Suppressor macrophage treated with lipopolysaccharide for 1 hour (primary cell): ENCODE results near the gene NR6A1.

Experiments used
- DNase-seq, 3 donors: peaks; one replicate each; pipeline ENCODE4 v3.0.0-alpha.2; 2020 to 2022

Gene NR6A1

DNA sequence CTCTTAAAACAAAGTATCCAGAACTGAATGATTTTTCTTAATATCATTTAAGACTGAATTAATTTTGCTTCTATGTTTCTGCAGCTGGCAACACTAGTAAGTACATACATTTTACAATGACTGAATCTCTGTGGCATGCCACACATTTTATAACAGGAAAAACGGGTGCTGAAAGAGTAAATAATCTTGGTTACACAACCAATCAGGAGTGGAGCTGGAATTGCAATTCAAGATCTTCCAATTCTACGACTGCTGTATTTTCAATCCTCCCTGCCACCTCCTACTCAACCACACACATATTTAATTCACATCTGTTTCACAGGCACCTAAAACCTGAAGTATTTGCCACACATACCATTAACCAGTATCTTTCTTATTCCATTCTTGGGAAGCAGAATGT is 211.2 kb downstream of the NR6A1 start:
- no peak for DNase-seq

DNA sequence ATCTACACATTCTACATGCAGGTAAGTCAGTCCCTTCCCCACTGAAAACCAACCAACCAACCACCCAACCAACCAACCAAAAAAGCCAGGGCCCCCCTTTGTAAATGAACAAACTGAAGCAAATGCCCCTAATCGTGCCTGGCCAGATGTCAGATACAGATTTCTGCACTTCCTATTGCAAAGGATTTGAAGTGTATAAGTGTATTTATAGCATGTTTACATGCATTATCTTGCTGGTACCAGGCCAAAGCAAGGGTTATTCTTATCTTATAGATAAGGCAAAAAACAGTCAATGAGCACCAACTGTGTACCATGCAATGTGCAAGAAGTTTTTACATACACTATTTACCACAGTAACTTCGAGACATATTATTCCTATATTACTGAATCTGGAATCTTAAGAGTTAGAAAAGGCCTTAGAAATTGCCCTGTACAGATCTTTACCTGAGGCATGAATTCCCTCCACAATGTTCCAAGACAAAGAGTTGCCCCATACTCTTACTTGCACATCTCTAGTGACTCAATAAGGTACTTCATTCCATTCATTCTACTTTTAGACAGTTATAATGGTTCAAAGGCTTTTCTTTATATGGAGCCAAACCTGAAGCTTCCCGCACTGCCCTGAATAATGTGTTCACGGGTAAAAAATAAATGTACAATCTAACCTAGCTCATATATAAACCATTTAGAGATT is 212.2 kb downstream of the NR6A1 start:
- no peak for DNase-seq

DNA sequence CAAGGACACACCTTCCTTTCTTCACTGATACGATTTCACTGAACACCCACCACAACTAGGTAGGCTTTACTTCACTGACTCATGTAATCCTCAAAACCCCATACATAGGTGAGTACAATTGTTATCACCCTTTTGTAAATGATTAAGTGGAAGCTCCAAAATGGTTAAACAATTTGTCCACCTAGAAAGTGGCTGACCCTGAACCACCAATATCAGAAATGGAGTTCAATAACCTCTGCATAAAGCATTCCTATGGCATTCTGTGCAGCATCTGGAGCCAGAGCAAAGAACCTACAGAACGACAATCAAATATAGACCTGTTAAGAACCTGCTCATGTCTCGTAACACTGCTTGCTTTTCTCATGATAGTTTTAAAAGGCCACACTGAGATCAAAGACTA is 213.2 kb downstream of the NR6A1 start:
- no peak for DNase-seq

DNA sequence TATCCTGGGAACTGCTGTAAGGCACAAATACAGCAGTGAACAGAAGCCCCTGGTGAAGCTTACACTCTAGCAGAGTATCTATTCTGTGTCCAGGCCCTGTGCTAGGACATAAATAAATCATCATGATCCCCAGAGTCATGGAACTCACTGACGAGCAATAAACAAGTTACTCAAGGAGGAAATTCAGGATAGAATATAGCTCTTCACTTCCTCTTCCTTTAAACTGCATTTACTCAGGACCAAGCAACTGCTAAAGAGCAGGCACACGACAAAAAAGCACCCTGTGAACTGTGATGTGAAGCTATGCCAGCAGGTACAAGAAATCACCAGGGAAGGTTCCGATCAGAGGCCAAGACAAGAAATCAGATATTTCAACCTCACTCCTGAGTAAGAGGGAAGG is 216.1 kb downstream of the NR6A1 start:
- DNase-seq, result peak in 1 of 3 donors; percentile 10

DNA sequence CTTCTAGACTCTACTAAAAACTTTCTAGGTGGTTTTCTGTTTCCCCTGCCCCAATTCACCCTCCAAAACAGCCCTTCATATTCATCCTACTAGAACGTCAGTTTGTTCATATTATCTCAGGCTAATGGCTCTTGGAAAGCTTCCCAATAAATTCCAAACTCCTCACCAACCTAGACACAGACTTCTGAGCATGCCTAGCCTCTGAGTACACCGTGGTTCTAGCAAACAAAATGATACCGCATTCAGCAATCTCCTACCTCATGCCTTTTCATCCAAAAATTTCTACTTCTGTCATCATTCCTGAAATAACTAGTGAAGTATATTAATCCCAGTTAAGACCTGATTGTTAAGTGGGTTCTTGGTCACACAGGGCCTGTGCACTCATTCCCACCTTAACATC is 217.4 kb downstream of the NR6A1 start:
- no peak for DNase-seq

DNA sequence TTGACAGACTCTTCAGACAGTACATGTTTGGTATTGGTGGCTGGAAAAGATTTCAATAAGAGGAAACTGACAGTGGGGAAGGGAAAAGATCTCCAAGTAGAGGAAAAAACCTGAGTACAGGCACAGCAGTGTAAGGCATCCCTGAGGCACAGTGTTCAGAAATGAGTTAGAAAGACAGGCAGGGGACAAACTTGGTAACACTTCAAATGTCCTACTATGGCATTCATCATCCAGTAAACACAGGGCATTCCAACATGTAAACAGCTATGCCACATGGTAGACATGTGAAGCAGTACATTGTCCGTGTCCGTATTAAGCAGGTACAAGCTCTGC is 218.9 kb downstream of the NR6A1 start:
- DNase-seq, result no peak

DNA sequence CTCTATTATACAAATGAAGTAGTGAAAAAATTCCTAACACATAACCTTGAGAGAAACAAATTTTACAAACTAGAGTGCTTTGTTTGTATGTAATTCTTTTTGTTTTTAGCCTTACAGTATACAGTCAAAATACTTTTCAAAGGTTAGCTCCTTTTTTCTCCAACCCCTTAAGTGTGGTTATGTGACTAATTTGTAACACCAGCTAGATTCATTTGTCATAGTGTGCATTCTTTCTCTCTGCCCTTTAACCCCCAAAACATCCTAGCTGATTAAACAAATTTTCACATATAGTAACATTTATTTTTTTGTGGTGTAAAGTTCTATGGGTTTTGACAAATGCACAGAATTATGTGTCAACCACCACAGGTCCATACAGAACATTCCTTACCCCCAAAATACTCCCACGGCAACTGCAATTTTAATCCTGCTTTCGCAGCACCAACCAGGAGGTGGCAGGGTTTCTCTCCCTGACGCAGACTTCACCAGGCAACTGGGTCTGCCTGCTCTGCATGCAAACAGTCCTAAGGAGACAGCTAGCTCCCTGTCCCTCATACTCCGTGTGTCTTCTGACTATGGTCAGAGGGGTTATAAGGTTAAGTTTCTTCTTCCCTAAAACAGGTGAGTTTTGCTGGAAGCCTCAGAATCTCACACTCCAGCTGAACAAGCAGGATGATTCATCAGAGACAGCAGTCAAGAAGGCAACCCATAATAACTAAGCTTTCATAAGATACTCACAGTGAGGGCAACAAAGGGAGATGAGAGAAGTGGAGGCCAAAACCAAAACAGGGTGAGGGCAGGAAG is 219.4 kb downstream of the NR6A1 start:
- peak; percentile 28 to 38 (median 32) for DNase-seq

DNA sequence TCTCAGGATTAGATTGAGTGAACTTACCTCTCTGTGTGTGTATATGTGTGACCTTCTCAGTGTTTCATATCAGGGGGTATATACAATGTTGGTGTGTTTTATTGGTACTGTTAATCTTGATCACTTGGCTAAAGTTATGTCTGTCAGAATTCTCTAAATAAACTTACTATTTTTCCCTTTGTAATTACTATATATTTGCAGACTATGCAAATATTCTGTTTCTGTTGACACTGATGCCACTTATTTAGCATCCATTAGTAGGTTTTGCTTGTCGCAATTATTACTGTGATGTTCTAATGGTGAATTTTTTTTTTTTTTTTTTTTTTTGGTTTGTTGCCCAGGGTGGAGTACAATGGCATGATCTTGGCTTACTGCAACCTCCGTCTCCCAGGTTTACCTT is 221.0 kb downstream of the NR6A1 start:
- DNase-seq, result no peak

DNA sequence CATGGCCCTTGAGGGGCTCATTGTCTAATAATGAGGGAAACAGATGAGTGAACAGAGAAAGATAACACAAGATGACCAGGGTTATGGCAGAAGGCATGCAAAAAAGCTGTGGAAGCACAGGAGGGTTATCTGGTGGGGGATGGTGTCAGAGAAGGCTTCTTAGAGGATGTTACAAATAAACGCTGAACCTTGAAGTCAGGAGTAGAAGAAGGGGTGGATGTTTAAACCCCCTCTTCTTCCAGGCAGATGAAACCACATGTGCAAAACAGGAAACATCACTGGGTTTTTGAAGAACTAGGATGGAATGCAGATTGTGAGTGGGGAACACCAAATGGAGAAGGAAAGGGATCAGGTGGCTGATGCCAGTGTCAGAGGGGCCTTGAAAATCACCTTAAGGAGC is 222.1 kb downstream of the NR6A1 start:
- no peak for DNase-seq

DNA sequence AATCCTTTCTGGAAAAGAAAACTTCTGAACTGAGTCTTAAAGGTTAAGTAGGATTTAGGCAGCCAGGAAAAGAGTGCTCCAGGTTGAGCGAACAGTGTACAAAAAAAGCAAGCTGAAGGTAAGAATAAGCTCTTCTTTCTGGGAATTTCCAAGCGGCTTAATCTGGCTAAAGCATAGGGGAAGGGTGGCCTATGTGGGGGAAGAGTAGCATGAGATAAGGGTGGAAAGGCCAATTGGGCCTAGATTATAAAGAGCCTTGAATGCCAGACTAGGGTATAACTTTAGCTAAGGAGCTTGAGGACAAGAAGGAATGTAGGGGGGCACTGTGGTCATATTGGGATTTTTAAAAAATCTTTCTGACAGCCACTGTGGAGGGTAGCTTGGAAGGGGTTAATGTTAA is 226.6 kb downstream of the NR6A1 start:
- no peak for DNase-seq

DNA sequence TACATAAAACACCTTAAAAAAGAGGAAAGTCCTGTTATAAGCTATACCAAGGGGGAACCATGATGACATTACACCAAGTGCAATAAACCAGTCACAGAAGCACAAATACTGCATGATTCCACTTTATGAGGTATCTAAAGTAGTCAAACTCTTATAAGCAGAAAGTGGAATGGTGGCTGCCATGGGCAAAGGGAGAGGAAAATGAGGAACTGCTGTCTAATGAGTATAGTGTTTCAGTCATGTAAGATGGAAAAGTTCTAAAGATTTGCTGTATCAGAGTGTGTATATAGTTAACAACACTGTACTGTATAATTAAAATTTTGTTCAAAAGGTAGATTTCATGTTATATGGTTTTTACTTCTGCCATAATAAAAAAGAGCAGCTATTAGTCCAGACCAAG is 229.3 kb downstream of the NR6A1 start:
- no peak for DNase-seq

DNA sequence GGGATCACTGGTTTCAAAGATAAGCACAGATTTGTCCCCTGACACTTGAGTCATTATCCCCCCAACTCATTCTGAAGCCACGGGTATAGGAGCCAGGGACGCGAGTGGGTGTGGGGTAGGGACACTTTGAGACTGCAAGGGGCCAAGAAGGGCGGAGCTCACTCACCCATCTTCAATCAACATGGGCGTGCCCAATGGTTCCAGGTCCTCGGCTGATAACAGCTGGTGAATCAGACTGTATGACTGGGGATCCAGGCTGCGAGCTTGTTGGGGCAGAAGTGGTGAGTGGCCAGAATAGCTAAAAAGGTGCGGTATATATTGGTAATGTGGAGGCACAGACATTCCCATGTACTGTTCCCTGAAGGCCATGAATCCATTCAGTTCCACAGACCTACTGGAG is 233.2 kb downstream of the NR6A1 start:
- no peak for DNase-seq

DNA sequence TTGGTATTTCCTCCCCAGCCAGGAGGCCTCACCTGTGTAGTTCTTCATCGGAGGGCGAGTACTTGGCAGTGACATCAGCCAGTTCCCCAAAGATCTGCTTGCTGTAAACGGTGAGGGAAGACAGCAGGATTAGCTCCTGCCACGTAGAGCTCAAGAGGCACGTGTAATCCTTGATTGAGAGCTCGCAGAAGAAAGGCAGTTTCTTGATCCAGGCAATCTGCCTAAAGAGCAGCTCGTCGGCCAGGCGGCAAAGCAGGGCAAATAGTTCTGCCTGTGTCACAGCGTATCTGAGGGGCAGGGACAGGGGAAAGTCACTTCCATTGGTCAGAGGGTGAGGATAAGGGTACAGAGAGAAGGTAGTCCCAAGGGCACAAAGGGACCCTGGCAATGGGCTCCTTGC is 235.3 kb downstream of the NR6A1 start:
- no peak for DNase-seq

DNA sequence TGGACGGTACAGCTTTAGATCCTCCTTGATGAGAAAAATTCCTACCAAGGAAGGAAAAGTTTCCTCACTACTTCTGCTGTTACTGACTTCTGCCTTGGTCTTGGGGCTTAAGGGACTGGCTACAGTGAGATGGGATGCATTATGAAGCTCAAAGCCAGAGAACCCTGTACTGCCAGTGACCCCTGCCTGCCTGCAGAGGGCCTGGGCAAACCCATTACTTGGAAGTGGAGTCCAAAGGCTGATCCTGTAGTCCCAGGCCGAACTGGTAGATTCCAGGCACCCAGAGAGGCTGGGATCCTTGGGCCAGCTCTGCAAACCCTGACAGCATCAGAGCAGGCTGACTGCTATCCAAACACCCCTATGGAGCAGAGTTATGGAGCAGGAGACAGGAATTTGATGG is 238.2 kb downstream of the NR6A1 start:
- no peak for DNase-seq

DNA sequence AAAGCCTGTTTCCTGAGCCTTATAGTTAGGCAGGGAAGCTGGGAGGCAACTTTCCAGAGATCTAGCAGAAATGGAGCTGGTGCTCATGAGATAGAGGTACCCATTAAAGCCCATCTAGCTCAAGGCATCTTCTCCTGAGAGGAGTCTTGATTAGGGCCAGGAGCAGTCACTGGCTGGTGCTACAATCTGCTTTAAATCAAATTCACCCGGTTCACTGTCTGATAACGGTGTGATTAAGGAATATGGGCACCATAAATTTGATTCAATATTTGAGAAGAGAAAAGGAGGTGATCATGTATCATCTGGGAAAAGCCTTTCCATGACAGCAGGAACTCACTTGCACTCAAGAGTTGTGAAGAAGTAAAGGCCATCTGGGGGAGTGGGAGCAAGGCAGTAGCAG is 240.0 kb downstream of the NR6A1 start:
- no peak for DNase-seq

DNA sequence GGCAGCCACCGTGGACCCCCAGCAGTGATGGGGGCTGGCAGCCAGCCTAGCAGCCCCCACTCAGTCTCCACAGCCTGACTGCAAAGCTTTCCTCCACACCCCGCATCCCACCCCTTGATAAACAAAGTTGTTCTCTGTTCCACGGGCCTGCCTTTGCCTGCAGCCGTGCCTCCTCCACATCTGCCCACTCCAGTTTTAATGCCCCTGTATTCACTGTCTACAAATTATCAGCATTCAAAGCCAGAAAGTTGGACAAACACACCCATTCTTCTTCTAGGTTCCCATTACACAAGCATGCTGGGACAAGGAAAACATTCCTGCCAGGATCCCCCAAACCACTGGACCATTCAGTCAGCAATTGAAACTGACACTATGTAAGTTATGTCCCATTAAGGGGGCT is 240.9 kb downstream of the NR6A1 start:
- DNase-seq, result no peak

DNA sequence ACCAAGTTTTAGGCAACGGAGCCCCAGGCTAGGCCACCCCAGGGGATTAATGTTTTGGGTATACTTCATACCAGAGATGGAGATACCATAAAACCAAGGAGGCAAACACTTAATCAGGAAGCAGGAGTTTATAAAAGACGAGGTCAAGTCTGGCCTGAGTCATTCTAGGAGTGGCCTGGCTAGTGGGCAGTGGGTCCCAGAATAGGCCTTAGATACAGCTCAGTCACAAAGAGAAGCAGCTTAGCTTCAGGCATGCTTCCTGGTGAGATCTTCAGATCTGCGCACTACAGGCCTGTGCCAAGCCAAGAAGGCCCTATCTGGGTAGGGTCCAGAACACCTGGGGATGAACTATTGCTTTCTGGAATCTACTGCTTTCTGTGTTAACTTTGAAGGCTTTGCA is 243.3 kb downstream of the NR6A1 start:
- DNase-seq, result no peak

DNA sequence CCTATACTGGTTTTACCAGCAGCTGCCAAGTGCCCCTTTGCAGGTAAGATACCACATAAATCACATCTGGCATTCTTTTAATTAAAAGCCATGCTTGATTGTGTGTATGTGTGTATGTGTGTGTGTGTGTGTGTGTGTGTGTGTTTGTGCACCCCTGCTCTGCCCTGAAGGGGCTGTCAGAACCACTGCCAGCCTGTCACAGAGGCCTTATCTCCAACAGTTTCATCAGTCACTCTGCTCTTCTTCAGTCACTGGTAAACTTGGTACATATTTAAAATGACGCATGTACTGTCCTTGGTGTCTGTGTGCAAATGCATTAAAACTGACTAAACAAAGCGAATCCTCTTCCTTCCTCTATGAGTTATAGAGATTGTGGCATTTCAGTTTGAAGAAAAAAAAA is 244.9 kb downstream of the NR6A1 start:
- DNase-seq, result no peak

DNA sequence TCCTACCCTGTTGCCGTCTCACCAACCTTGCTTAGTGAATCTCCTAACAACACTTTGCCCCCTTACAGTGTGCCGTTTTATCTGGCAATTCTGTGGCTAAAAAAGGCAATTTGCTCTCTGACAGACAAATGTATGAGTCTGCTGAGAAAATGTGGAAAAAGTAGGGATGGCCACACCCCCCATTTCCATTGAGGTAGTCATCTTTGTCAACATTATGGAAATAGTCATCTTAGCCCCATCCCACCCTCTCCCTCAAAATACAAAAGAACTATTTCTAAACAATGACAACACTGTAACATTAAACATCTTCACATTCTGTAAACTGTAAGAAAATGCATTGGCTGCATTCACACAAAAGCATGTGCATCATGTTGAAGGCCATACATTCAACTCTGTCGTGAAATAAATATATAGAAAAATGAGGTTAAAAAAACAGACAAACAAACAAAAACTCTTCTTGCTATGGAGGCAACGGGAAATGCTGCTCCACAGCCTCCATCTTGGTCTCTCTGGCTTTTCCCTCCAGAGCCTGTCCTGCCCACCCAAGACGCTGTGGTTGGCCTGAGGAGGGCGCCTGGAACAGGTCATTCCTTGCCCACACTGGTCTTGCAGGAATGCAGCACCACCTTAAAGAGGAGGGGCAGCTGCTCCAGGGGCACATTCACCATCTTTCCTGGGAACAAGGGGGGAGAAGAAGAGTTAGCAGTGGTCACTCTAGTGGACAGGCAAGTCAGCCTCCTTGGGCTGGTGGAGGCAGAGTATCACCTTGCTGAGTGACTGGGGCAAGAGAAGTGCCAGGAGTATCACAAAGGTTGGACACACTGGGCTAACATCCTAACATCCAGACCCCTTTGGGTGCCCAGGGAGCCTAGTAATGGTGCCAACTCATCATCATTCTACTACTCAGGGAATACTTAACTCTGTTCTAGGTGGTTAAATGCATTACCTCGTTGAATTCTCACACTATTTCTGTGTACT is 248.7 kb downstream of the NR6A1 start:
- DNase-seq, result no peak

DNA sequence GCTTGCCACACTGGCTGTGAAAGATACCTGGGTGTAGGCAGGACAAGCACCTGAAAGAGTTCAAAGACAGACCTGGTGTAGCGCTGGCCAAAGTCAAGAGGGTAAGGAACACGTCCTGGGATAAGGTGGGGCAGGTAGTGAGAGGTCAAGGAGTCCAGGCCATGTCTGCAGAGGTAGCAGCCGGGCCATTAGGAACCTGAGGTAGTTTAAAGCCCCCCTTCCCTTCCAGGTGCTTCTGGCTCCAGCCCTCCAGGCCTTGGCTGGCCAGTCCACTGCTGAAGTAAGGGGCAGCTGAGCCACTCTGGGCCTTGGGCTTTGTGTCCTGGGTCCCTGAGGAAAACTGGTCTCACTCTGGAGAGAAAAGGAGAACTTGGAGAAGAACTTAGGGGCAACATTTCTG is 250.0 kb downstream of the NR6A1 start:
- no peak for DNase-seq

DNA sequence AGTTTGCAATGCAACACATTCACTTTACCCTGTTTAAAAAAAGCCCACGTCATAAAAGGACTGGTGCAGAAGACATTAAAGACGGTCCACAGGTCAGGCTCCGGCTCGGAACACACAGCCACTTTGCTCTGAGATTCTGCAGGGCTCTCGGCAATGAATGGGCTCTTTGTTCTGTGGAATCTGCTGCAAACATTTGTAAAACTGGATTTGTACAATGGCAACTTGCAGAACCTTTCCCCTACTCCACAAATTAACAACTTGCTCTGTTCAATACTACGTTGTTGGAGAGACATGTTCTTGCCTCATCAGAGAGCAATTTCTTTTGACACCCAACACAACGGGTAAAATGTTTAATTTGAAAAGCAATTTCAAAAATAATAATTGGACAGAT is 250.9 kb downstream of the NR6A1 start:
- no peak for DNase-seq

DNA sequence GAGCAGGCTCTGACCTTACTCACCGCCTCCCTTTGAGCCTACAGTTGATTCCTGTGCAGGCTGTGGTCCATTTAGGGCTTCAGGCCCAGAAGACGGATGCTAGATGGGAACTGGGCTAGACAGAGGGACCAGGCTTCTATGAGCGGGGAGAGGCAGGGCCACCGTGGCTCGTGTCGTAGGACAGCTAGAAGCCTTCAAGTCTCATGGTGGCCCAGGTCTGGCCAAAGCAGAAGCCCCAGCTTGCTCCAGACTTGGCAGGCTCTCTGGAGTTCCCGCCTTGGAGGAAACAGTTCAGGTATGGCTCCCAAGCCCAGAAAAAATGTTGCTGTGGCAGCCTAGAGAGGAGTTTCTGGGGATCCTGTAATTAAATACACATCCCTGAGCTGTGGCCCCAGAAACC is 253.0 kb downstream of the NR6A1 start:
- DNase-seq, result no peak

DNA sequence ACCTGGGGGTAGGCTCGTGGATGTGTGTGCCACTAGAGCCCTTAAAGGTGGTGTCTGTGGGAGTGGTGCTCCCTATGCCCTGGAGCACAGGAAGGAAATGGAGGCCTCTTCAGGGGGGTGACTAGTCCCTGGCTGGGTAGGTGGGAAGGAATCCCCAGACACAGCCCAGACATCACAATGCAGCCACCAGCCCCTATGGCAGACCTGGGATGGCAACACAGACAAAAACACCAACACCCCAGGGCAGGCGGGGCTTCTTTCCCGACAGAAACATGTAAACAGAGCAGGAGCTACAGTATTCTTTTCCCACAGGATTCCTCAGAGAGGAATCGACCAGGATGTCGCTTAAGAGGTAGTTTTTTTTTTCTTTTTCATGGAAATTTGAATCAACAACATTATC is 253.5 kb downstream of the NR6A1 start:
- DNase-seq, result no peak

DNA sequence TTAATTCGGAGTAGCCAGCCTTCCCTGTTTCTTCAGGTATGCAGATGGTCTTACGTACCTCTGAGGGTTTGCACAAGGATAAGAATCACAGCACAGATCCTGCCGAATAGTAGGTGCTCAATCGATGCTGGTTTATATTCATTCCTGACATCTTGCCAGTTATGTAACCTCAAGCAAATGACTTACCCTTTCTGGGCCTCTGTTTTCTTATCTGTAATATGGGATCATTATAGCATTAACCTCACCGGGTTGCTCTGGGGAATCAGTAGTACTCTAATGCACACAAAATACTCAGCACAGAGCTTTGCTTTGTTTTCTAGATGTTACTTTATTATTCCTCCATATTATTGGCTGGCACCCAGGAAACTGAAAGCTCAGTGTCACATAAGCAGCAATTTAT is 256.2 kb downstream of the NR6A1 start:
- no peak for DNase-seq
